ELF-1 (cell line): ENCODE measurements around the gene KIF6.
"Not testable (repeated sequence)": the region's sequence is repeated elsewhere in the genome, so short reads cannot be mapped to it uniquely, and the experiment has no call there.

Experiments
- DNase-seq: peaks from one replicate; pipeline ENCODE4 v3.0.0-alpha.2; 2016; ENCODE audit warnings: low read depth, low spot score

Gene KIF6

GRCh38 chr6:39502362-39502955, 222.7 kb downstream of the KIF6 start:
- DNase-seq, result not testable (repeated sequence)

- DNase-seq, result no peak
Observed at GRCh38 chr6:39499053-39499452, 226.2 kb downstream of the KIF6 start.

- DNase-seq, result no peak
Observed at GRCh38 chr6:39498096-39498495, 227.1 kb downstream of the KIF6 start.

- DNase-seq, result no peak
Observed at GRCh38 chr6:39496915-39497314, 228.3 kb downstream of the KIF6 start.

- no peak for DNase-seq
Observed at GRCh38 chr6:39496456-39496855, 228.8 kb downstream of the KIF6 start.

GRCh38 chr6:39495640-39496039, 229.6 kb downstream of the KIF6 start:
- DNase-seq, result no peak

GRCh38 chr6:39494998-39495397, 230.2 kb downstream of the KIF6 start:
- no peak for DNase-seq

- DNase-seq, result no peak
Observed at GRCh38 chr6:39493777-39494176, 231.4 kb downstream of the KIF6 start.

GRCh38 chr6:39493174-39493573, 232.0 kb downstream of the KIF6 start:
- no peak for DNase-seq

GRCh38 chr6:39490108-39490507, 235.1 kb downstream of the KIF6 start:
- no peak for DNase-seq

- DNase-seq, result no peak
Observed at GRCh38 chr6:39488255-39488879, 236.8 kb downstream of the KIF6 start.

- no peak for DNase-seq
Observed at GRCh38 chr6:39484276-39484675, 240.9 kb downstream of the KIF6 start.

- not testable (repeated sequence) for DNase-seq
Observed at GRCh38 chr6:39479819-39480218, 245.4 kb downstream of the KIF6 start.

GRCh38 chr6:39476670-39477069, 248.5 kb downstream of the KIF6 start:
- DNase-seq, result no peak

- no peak for DNase-seq
Observed at GRCh38 chr6:39476151-39476550, 249.1 kb downstream of the KIF6 start.

- DNase-seq, result no peak
Observed at GRCh38 chr6:39471954-39472659, 253.1 kb downstream of the KIF6 start.

GRCh38 chr6:39470506-39470905, 254.7 kb downstream of the KIF6 start:
- no peak for DNase-seq

- DNase-seq, result no peak
Observed at GRCh38 chr6:39468385-39468784, 256.8 kb downstream of the KIF6 start.

GRCh38 chr6:39466631-39467030, 258.6 kb downstream of the KIF6 start:
- DNase-seq, result no peak

- DNase-seq, result no peak
Observed at GRCh38 chr6:39465539-39465938, 259.7 kb downstream of the KIF6 start.

- no peak for DNase-seq
Observed at GRCh38 chr6:39464067-39464466, 261.1 kb downstream of the KIF6 start.

- DNase-seq, result no peak
Observed at GRCh38 chr6:39453956-39454524, 271.2 kb downstream of the KIF6 start.

- DNase-seq, result no peak
Observed at GRCh38 chr6:39453241-39453640, 272.0 kb downstream of the KIF6 start.
